ENCODE data around the gene CTDSP1. TPM values are rescaled to one million over a fixed set of nuclear protein-coding genes. Genes with fewer than 3 reads are reported as not detected.

CTDSP1 gene
- total RNA-seq, 1 donor from 2014 or later: 65.5 TPM

GRCh38 chr2:218425531-218425930, 25.9 kb downstream of the CTDSP1 start:
- H3K4me3 ChIP-seq (ENCODE audit: low read depth, low read length): no peak overlapping the region
- no peak for TF ChIP-seq CTCF (conservative IDR thresholded peaks at IDR 0.05; ENCODE audit: low read depth, low read length)
- no peak for DNase-seq (ENCODE audit: low read depth)

GRCh38 chr2:218427741-218428140, 28.1 kb downstream of the CTDSP1 start:
- DNase-seq (ENCODE audit: low read depth): no peak
- no peak for TF ChIP-seq CTCF (conservative IDR thresholded peaks at IDR 0.05; ENCODE audit: low read depth, low read length)
- no peak overlapping the region for H3K4me3 ChIP-seq (ENCODE audit: low read depth, low read length)

GRCh38 chr2:218428846-218429558, 29.3 kb downstream of the CTDSP1 start:
- H3K4me3 ChIP-seq (ENCODE audit: low read depth, low read length): no peak overlapping the region
- TF ChIP-seq CTCF (conservative IDR thresholded peaks at IDR 0.05; ENCODE audit: low read depth, low read length): no peak
- DNase-seq (ENCODE audit: low read depth): no peak

- TF ChIP-seq CTCF (conservative IDR thresholded peaks at IDR 0.05; ENCODE audit: low read depth, low read length): no peak
- DNase-seq (ENCODE audit: low read depth): no peak
- H3K4me3 ChIP-seq (ENCODE audit: low read depth, low read length): no peak overlapping the region
Measured at GRCh38 chr2:218429911-218430692, 30.4 kb downstream of the CTDSP1 start.

GRCh38 chr2:218430721-218431120, 31.1 kb downstream of the CTDSP1 start:
- no peak for DNase-seq (ENCODE audit: low read depth)
- no peak for TF ChIP-seq CTCF (conservative IDR thresholded peaks at IDR 0.05; ENCODE audit: low read depth, low read length)
- no peak overlapping the region for H3K4me3 ChIP-seq (ENCODE audit: low read depth, low read length)

GRCh38 chr2:218431878-218432277, 32.2 kb downstream of the CTDSP1 start:
- no peak for TF ChIP-seq CTCF (conservative IDR thresholded peaks at IDR 0.05; ENCODE audit: low read depth, low read length)
- DNase-seq (ENCODE audit: low read depth): no peak
- no peak overlapping the region for H3K4me3 ChIP-seq (ENCODE audit: low read depth, low read length)
